SJSA1 (cell line): ENCODE measurements around the gene TGFBR2. TPM values are rescaled to one million over a fixed set of nuclear protein-coding genes. Genes with fewer than 3 reads are reported as not detected.

Source experiments
- DNase-seq, 2 experiments: peaks; one replicate each; pipeline ENCODE4 v3.0.0-alpha.2; 2015 to 2020; ENCODE audit warnings: low spot score in 2 of 2, low read depth in 1 of 2
- H3K27ac ChIP-seq: fragments of 250-450 bp; sonication (Bioruptor Pico); 2 replicates; pipeline ENCODE4 v1.5.1; 2020; ENCODE audit warnings: mild to moderate bottlenecking, moderate library complexity
- H3K27me3 ChIP-seq: fragments of 250-450 bp; sonication (Bioruptor Pico); replicated peaks from 2 replicates; pipeline ENCODE4 v1.5.1; 2020; ENCODE audit warnings: mild to moderate bottlenecking, moderate library complexity
- H3K36me3 ChIP-seq: fragments of 250-450 bp; sonication (Bioruptor Pico); 2 replicates; pipeline ENCODE4 v1.5.1; 2020; ENCODE audit warnings: mild to moderate bottlenecking
- H3K4me1 ChIP-seq: fragments of 250-450 bp; sonication (Bioruptor Pico); replicated peaks from 2 replicates; pipeline ENCODE4 v1.6.1; 2021; ENCODE audit warnings: mild to moderate bottlenecking
- H3K4me3 ChIP-seq: fragments of 250-450 bp; sonication (Bioruptor Pico); 2 replicates; pipeline ENCODE4 v1.5.1; 2020; ENCODE audit warnings: mild to moderate bottlenecking
- H3K9me3 ChIP-seq: fragments of 250-450 bp; sonication (Bioruptor Pico); replicated peaks from 2 replicates; pipeline ENCODE4 v1.5.1; 2020; ENCODE audit warnings: mild to moderate bottlenecking
- total RNA-seq: library from RNA; depleted of rRNA; stranded (reverse); fragments of >200 nt; shearing (Covaris generic); gene quantifications from 2 replicates; pipeline ENCODE4 v1.2.3, GENCODE V29; 2014

TGFBR2 gene
- total RNA-seq, 1 experiment from 2014 or later = 44.6 TPM

DNA sequence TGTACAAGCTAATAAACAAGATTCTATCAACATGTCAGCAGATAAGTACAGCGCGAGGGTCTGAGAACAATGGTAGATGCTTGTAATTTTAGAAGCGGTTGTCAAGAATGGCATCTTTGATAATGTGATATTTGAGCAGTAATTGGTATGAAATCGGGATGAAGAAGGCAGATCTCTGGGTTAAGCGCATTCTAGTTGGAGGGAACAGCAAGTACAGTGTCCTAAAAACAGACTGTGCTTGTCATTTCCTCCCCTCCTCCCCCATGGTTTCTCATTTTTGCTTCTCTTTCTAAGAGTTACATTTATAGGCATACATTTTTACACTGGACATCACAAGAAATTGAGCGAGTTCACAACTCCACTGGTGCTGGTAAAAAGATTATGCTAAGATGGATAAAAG is 23.3 kb downstream of the TGFBR2 start:
- Histone ChIP-seq H3K27ac (no peak overlapping the region), H3K9me3 (no peaks in the 10 kb centered on the region), H3K4me1 (peaks cover 25% of the 10 kb centered on the region), H3K36me3 (peaks cover 56% of the 10 kb centered on the region), H3K4me3 (no peak overlapping the region), H3K27me3 (no peaks in the 10 kb centered on the region; the same call in 1 of the 2 replicates)
- no peak for DNase-seq

DNA sequence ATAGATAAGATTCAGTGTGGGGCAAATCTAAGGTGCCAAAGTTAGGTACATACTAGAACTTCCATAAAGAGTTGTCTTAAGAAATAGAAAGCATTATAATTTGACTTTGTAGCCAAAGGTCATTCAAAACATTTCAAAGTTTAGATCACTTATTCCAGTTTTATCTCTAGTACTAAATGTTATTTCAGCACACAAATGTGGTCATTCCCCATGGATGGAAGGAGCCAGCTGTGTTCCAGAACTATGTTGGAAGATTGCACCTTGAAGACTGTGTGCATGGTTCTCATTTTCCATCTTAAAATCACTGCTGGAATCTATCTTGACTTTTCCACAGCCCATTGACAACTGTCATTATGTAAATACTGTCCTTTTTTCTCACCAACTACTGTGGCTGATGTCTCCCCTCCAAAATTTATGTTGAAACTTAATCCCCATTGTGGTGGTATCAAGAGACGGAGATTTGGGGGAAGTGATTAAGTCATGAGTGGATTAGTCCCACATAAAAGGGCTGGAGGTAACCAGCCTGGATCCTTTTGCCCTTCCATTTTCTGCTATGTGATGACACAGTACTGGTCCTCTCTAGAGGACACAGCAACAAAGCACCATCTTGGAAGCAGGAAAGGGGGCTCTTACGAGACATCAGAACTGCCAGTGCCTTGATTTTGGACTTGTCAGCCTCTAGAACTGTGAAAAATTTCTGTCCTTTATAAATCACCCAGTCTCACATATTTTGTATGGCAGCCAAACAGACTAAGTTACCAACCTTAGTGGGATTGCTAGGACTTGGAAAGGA is 24.0 kb downstream of the TGFBR2 start:
- no peaks in the 10 kb centered on the region for H3K9me3 ChIP-seq
- no peak overlapping the region for H3K4me3 ChIP-seq
- DNase-seq = no peak
- peaks cover 23% of the 10 kb centered on the region for H3K4me1 ChIP-seq
- H3K27ac ChIP-seq = no peak overlapping the region
- peaks cover 57% of the 10 kb centered on the region for H3K36me3 ChIP-seq
- no peaks in the 10 kb centered on the region; the same call in 1 of the 2 replicates for H3K27me3 ChIP-seq

DNA sequence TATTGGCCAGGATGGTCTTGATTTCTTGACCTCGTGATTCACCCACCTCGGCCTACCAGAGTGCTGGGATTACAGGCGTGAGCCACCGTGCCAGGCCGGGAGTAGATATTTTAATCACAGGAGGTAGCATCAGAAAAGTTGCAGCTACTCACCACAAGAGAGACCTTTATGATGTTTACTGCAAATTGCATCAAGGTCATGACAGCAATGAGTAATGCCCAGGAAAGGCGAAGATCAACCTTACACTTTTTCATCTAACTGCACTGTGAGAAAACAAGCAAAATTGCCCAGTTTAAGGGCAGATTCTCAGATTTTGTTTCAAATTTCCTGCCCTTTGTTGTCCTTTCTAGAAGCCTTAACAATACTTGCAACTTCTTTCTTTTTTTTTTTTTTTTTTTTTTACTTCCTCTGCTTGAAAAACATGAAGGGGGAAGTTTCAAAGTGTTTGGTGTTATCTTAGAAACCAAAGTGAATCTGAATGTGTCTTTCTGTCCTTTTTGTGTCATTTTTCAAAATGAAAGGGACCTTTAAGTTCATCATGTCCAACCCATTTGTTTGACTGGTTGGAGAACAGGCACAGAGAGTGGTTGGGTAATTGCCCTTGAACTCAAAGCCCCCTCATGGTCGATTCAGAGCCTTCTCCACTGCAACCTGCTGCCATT is 25.0 kb downstream of the TGFBR2 start:
- H3K4me3 ChIP-seq = no peak overlapping the region
- no peaks in the 10 kb centered on the region for H3K9me3 ChIP-seq
- H3K36me3 ChIP-seq = peaks cover 50% of the 10 kb centered on the region
- no peak overlapping the region for H3K27ac ChIP-seq
- DNase-seq = no peak
- H3K27me3 ChIP-seq = no peaks in the 10 kb centered on the region; the same call in 1 of the 2 replicates
- H3K4me1 ChIP-seq = peaks cover 14% of the 10 kb centered on the region

DNA sequence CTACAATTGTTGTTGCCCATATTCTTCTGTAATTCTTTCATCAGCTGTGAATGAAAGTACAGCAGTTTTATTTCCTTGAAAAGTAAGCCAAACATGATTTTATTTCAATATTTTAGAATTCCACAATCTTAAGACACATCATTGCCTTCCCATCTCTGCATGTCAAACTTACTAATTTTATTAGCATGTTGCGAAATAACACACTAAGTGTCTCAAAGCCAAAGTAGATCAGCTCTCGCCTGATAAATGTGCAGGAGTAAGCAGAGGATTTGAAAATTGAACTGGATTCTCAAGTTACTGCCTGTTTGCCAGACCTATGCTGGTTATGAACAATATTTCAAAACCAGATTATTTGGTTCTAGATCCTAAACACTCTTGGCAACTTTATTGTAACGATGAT is 25.7 kb downstream of the TGFBR2 start:
- Histone ChIP-seq H3K9me3 (no peaks in the 10 kb centered on the region), H3K4me1 (peaks cover 7% of the 10 kb centered on the region; the same call in 1 of the 2 replicates), H3K27ac (no peak overlapping the region), H3K36me3 (peaks cover 47% of the 10 kb centered on the region), H3K27me3 (no peaks in the 10 kb centered on the region; the same call in 1 of the 2 replicates), H3K4me3 (no peak overlapping the region)
- no peak for DNase-seq

DNA sequence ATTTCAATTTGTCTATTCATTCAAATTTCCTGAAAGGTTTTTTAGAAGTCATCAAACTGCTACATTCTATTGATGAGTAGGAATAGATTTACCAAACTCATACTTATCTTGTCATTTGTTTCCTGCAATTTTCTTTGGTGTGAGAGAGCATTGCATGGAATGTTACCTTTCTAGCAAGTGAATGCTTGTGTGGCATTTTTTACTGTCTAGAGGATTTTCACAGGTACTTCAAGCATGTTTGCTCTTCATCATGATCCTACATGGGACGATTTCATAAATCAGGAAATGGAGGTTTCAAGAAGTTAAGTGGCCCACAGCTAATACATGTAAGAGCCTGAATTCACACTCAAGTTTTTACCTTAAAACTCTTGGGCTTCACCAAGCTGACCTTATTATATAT is 26.1 kb downstream of the TGFBR2 start:
- DNase-seq = no peak
- Histone ChIP-seq H3K27ac (no peak overlapping the region), H3K9me3 (no peaks in the 10 kb centered on the region), H3K4me1 (peaks cover 7% of the 10 kb centered on the region; the same call in 1 of the 2 replicates), H3K36me3 (peaks cover 43% of the 10 kb centered on the region), H3K4me3 (no peak overlapping the region), H3K27me3 (no peaks in the 10 kb centered on the region; the same call in 1 of the 2 replicates)

DNA sequence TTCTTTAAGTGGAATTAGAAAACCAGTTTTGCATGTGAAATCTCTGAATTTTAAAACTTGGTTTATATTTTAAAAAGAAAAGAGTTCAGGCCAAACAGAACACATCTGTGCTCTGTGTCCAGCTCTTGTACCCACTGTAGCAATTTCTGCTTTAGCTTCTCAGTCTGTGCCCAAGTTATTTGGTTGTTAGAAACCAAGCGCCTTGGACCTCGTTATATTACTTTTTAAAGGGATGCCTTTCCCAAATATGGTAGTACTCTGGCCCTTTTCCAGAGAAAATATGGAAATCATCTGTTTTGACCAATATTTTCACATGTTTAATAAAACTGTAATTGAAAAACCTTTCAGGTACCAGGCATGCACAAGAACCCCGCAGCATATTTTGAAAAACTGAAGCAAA is 27.3 kb downstream of the TGFBR2 start:
- DNase-seq = no peak
- Histone ChIP-seq H3K27me3 (no peaks in the 10 kb centered on the region; the same call in 1 of the 2 replicates), H3K4me3 (no peak overlapping the region), H3K4me1 (peaks cover 7% of the 10 kb centered on the region; the same call in 1 of the 2 replicates), H3K36me3 (peaks cover 42% of the 10 kb centered on the region), H3K9me3 (no peaks in the 10 kb centered on the region), H3K27ac (no peak overlapping the region)

DNA sequence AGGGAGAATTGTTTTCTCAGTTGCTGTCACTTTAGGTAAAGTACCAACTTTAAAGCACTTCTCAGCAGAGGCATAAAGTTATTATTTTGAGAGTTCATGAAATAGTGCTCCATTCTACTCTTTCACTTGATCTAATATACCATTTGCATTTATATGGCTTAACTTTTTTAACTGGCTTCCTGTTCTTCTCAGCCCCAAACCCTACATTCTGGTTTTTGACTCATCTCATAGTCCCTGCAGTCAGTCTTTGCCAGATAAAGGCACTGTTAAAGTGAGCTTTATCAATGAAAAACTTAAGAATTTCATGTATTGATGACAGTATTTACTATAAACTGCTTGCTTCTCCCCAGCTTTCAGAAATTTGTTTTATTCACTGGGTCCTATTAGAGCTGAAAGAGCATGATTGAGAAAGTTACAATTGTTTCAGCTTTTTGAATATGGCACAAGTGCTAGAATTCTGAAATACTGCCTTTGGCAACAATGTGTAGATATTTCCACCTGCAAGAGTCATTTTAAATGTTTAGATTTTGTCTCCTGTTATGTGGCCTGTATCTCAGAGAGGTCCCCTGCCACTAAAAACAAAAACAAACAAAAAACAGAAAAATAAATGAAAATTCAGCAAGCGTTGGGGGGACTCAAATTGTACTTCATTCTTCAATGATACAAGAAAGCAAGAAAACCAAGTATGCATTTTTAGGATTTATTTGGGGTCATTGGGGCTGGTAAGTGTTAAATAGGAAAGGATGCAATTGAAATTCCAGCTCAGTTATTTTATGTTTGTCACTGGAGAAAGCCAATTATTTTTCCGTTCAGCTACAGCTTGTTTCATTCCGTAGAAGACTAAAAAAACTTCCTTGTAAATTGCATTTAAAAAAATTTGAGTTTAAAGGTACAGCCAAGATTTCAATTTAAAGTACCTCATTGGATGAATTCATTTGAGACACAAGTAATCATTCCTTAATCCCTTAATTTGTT is 28.6 kb downstream of the TGFBR2 start:
- no peak overlapping the region for H3K27ac ChIP-seq
- H3K9me3 ChIP-seq = no peaks in the 10 kb centered on the region
- peaks cover 32% of the 10 kb centered on the region for H3K36me3 ChIP-seq
- no peak overlapping the region for H3K4me3 ChIP-seq
- H3K4me1 ChIP-seq = peaks cover 7% of the 10 kb centered on the region; the same call in 1 of the 2 replicates
- no peaks in the 10 kb centered on the region; the same call in 1 of the 2 replicates for H3K27me3 ChIP-seq
- no peak for DNase-seq

DNA sequence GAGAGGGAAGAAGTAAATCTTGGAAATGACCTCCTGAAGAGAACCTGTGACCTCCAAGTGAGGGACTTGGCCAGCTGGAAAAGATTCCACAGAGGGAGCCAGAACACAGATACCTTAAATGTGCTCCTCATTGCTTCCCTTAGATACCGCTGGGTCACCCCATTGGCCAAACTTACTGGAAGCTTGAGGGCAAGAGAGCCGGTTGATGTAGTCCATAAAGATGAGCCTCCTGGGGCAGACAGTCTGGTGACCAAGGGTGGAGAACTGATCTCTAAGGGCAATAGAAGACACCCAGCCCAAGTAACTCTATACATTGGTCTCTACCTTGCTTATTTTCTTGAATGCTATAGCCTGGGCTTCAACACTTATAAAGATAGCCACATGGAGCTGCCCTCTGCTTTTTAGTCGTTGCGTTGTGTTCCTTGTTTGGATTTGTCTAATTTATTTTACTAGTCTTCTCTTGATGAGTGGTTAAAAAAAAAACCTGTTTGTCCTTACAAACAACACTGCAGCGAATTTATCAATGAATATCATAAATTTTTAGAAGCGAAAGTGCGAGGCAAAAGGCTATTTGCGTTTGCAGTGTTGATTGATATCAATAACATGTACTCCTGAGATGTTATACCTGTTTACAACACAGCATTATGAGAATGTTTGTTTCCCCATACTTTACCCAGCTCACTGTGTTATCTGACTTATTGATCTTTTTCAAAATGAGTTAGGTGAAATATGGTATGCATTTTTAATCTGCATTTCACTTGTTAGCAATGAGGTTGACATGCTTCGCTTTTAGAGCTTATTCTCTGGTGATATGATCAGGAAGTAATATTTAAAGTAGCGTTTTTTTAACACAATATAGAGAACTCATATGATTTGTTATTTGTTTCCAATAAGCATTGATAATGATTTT is 31.2 kb downstream of the TGFBR2 start:
- no peaks in the 10 kb centered on the region for H3K27me3 ChIP-seq
- H3K36me3 ChIP-seq = peaks cover 20% of the 10 kb centered on the region
- H3K4me1 ChIP-seq = no peaks in the 10 kb centered on the region

DNA sequence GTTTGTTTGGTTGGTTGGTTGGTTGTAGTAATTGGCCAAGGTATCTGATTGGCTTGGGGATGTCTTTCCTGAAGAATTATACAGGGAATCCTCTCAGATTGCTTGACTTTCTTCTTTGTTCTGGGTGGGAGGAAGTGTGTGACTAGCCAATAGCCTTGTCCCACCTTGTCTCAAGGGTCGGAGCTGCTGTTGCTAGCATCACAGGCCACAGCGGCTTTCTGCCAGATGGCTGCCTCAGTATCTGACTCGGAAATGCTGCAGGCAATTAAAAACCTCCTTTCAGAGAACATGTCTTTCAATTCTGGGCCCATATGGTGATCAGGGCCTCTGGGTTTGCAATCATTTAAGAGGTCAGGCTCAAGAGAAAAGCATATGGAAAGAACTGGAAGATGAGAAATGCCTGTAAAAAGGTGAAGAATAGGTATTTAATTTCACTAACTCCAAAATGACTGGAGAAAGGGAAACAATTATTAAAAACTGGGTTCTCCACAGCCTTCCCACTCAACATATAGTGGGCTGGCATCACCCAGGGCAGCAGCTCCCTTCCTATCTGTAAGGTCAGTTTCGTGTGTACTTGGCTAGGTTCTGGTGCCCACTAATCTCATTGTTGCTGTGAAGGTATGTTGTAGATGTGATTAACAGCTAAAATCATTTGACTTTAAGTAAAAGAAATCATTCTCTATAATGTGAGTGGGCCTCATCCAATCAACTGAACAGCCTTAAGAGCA is 32.4 kb downstream of the TGFBR2 start:
- Histone ChIP-seq H3K36me3 (peaks cover 17% of the 10 kb centered on the region; the same call in 1 of the 2 replicates), H3K4me1 (no peaks in the 10 kb centered on the region), H3K27ac (no peak overlapping the region), H3K27me3 (no peaks in the 10 kb centered on the region), H3K9me3 (no peaks in the 10 kb centered on the region), H3K4me3 (no peak overlapping the region)
- DNase-seq = no peak

More for the DNA sequence above, 31.2 kb downstream of the TGFBR2 start:
- DNase-seq = no peak
- no peaks in the 10 kb centered on the region for H3K9me3 ChIP-seq
- H3K27ac ChIP-seq = no peak overlapping the region
- H3K4me3 ChIP-seq = no peak overlapping the region

DNA sequence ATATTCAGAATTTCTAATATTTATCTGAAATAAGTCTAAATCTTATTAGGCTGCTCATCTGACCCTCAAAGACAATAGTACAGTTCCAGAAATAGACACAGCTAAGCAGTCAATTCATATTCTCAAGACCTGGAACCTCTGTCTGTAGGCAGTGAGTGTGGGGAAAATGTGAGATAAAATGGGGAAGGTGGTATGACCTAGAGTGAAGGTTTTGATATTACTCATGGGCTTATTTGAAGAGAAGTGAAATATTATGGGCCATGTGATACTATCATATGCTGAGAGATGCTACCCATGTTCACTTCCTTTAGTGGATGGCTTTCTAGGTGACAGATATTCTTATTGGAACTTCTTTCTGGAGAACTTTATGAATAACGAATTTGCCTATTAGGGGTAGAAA is 33.5 kb downstream of the TGFBR2 start:
- Histone ChIP-seq H3K27ac (no peak overlapping the region), H3K27me3 (no peaks in the 10 kb centered on the region), H3K4me3 (no peak overlapping the region), H3K9me3 (no peaks in the 10 kb centered on the region), H3K36me3 (peaks cover 18% of the 10 kb centered on the region), H3K4me1 (no peaks in the 10 kb centered on the region)
- DNase-seq = no peak

DNA sequence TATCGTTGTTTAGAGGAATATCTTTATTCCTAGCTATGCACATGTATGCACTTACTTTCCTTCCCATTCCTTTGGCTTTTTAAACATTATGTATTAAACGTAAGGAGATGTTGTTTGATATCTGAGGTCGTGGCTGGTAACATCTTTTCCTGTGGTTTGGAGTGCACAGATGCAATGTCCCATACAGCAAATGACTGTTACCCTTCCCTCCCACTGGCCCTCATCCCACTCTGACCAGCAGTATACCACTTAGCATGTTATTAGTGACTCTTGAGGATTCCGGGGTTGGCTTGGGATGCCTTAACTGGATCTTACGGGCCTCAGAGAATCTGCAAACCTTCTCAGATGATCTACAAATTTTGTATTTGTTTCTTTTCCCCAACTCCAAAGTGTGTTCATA is 34.5 kb downstream of the TGFBR2 start:
- no peak for DNase-seq
- no peaks in the 10 kb centered on the region for H3K9me3 ChIP-seq
- H3K27ac ChIP-seq = no peak overlapping the region
- no peaks in the 10 kb centered on the region for H3K27me3 ChIP-seq
- no peaks in the 10 kb centered on the region for H3K4me1 ChIP-seq
- peaks cover 26% of the 10 kb centered on the region for H3K36me3 ChIP-seq
- no peak overlapping the region for H3K4me3 ChIP-seq
